OCI-LY7 (cell line): ENCODE results near the gene FMNL2.

Experiments used
- EZH2phosphoT487 ChIP-seq: fragments of 200-600 bp; sonication (generic); IDR thresholded peaks from 2 replicates; pipeline ENCODE4 v1.6.1; 2018; ENCODE audit warnings: low read depth, borderline replicate concordance, mild to moderate bottlenecking, mixed run types, antibody characterized with exemption, low read length, moderate library complexity, mixed read lengths
- TF ChIP-seq, protein P1 (sequence below): fragments of 200-600 bp; sonication (generic); conservative IDR thresholded peaks from 2 replicates; pipeline ENCODE4 v1.5.1; 2014; ENCODE audit warnings: mild to moderate bottlenecking, antibody characterized with exemption, low read length, moderate library complexity, mixed read lengths

DNA sequence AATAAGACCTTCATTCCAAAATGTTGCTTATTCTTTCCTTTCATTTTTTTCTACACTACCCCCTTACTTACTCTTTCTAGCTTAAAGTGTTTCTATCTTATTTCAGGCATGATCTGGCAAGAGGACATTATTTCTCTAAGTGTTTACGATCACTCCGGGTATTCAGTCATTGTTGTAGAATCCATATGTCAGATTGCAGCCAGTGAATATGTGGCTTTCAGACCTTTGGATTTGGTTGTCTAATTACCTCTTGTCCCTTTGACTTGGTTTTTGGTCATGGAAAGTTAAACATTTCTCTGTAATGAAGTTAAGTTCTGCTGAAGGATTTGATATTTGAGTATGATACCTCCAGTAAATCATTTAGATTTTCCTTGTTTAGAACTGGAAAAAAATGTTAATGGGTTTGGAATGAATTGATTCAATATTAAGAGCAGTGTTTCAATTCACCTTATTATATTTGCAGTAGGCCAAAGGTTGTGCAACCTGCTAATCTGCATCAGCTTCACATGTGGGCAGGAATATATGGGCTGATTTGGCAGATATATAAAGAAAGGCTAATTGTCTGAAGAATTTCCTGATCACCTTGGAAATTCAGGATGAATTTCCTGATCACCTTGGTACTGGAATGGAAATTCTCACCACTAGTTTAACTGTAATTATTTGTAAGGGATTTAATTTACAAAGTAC is 227.4 kb downstream of the FMNL2 start:
- TF ChIP-seq, protein P1, sequence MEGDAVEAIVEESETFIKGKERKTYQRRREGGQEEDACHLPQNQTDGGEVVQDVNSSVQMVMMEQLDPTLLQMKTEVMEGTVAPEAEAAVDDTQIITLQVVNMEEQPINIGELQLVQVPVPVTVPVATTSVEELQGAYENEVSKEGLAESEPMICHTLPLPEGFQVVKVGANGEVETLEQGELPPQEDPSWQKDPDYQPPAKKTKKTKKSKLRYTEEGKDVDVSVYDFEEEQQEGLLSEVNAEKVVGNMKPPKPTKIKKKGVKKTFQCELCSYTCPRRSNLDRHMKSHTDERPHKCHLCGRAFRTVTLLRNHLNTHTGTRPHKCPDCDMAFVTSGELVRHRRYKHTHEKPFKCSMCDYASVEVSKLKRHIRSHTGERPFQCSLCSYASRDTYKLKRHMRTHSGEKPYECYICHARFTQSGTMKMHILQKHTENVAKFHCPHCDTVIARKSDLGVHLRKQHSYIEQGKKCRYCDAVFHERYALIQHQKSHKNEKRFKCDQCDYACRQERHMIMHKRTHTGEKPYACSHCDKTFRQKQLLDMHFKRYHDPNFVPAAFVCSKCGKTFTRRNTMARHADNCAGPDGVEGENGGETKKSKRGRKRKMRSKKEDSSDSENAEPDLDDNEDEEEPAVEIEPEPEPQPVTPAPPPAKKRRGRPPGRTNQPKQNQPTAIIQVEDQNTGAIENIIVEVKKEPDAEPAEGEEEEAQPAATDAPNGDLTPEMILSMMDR, result no peak
- no peak for TF ChIP-seq EZH2phosphoT487
